HG03457 (cell line): ENCODE measurements around the gene MT1A.

Experiments
- ATAC-seq: cut with Tn5 transposase; IDR thresholded peaks from one replicate; pipeline ENCODE4 v1.9.1; 2021; ENCODE audit warnings: moderate number of reproducible peaks; ENCODE audit not compliant: unreplicated experiment

Gene MT1A

GRCh38 chr16:56675685-56676210, 37.3 kb downstream of the MT1A start:
- no peak for ATAC-seq

- no peak for ATAC-seq
These were observed 39.0 kb downstream of the MT1A start for GRCh38 chr16:56677474-56677873.

DNA sequence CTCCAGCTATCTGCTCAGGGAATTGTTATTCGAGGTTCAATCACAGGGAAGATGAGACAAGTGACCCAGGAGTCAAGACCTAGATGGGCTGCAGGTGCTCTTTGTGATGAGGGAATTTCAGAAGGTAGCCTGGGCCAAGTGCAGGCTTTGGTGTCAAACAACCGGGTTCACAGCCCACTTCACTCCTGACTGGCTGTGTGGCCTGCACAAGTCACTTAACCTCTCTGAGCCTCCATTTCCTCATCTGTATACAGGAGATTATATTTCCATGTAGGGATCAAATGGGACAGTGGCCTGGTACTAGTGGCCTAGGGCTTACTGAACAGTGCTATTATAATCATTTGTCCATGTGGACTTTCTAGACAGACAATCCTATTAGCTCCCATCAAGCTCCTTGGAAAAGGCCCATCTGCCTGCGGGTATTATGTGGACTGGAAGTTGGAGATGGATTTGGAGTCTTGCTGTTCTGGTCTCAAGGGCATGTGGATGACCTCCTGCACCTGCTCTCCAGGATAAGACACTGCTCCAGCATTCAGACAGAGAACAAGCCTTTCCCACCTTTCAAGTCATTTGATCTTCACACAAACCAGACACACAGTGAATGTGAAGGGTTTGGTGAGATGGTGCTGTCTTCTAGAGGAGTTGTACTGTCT, 40.7 kb downstream of the MT1A start:
- no peak for ATAC-seq

DNA sequence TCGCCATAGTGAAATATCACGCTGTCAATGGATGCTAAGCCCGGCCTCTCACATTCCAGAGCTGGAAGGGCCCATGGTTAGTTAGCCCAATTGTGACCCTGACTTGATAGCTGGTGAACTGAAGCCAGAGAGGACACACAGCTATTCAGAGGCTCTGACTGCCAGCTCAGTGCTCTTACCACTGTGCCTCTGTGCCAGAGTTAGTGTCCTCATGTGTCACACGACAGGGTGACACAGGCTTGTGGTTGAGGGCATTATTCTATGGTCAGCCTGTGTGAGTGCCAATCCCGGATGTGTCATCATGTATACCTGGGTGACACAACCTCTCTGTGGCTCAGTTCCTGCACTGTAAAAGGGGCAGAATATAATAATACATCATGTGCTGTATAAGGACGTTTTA, 41.4 kb downstream of the MT1A start:
- no peak for ATAC-seq

DNA sequence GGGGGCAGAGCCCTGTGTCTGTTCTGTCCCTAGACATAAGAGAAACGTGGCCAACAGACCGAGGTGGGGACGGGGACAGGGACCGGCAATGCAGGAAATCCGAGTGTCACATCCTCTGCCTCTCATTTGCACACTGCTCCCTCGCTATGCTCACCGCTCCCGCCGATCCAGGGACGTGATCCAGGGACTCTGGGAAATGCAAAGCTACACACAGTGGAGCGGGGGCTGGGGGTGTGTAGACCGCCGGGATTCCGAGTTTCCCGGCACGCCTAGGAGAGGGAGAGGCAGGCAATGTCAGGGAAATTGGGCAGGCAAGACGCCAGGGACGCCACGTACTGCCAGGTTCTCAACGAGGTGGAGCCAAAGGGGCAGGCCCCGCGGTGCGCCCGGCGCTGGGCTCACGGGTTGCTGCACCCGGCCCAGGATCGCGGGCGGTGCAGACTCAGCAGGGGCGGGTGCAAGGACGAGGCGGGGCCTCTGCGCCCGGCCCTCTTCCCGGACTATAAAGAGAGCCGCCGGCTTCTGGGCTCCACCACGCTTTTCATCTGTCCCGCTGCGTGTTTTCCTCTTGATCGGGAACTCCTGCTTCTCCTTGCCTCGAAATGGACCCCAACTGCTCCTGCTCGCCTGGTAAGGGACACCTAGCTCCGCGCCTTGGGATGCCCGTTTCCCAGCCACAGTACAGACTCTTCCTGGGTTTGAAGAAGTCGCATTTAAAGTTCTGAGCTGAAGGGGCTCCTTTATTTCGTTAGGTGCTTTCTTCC, 43.7 kb downstream of the MT1A start, which contains the start of gene MT1X:
TSS of gene MT1X (plus strand) at position 532 of the 764 bp plus-strand sequence. CDS start at position 603, 71 bp downstream.
- peak; percentile 79 for ATAC-seq

- no peak for ATAC-seq
These were observed 44.4 kb downstream of the MT1A start for GRCh38 chr16:56682703-56683397.

- ATAC-seq, result no peak
These were observed 45.1 kb downstream of the MT1A start for GRCh38 chr16:56683424-56684172.

- no peak for ATAC-seq
These were observed 45.9 kb downstream of the MT1A start for GRCh38 chr16:56684256-56684925.

DNA sequence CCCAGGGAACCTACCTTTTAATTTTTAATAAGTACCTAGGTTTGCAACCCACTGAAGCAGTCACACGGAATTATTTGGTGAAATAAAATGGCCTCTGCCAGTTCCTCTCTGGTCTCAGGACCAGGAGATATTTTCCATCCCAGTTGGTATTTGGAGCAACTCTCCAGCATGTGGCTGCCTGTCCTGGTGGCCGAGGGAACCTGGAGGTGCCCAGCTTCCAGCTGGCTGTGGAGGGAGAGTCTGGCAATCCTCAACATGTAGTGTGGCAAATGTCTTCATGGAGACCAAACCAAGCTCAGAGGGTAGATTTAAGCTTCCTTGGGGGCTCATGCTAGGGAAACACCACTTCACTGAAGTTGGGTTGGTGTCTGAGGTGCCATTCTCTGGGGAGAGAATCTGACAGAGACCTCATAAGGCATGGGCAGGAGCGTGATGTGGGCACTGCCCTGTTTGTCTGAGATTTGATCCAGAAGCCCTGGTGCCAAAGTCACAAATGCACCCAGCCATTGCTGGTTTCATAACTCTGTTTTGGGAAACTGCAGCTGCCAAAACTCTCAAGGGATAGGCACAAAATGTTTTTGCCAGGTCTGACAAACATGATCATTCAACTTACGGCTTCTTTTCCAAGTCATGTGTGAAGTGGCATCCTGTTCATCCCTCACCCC, 46.6 kb downstream of the MT1A start:
- ATAC-seq, result no peak

- no peak for ATAC-seq
These were observed 48.3 kb downstream of the MT1A start for GRCh38 chr16:56686758-56687157.

DNA sequence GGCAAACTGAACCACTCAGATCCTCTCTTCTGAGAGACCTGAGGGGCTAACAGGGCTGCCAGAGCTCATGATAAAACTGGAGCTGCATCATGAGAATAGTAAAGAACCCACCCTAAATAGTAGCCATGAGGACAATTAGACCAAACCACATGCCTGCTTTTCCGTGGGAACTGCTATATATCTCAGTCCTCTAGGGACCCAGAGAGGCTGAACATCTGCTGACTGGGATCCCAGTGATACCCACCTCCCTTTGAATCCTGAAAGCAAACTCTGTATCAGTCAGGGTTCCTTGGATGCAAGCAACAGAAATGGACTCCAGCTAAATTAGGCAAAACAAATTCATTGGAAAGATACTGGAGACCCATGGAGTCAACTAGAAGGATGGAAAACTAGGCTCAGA, 50.3 kb downstream of the MT1A start:
- no peak for ATAC-seq

DNA sequence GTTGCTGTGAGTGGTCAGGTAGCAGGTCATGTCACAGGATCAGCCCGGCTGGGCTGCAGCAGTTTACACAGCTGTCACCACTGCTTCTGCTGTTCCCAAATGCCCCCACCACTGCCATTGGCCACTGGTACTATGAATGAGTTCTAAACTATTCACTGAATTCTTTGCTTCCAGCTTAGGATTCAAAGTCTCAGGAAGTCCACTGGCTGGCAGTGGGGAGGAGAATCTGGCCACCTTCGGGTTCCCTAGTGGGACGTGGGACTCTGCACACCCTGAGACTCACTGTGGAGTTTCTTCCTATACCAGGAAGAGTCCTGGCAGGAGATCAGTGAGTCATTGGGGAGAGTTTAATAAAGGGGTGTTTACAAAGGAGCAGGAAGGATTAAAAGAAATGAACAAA, 50.7 kb downstream of the MT1A start:
- ATAC-seq, result no peak
